ENCODE results near the gene MRTFA. TPM values are rescaled to one million over a fixed set of nuclear protein-coding genes. Genes with fewer than 3 reads are reported as not detected.
A peak's percentile ranks its signal among the peaks of the same experiment; 100 is the strongest.

MRTFA gene
- polyA plus RNA-seq, 4 donors = 19.6 to 32.0 (median 28.0) TPM

DNA sequence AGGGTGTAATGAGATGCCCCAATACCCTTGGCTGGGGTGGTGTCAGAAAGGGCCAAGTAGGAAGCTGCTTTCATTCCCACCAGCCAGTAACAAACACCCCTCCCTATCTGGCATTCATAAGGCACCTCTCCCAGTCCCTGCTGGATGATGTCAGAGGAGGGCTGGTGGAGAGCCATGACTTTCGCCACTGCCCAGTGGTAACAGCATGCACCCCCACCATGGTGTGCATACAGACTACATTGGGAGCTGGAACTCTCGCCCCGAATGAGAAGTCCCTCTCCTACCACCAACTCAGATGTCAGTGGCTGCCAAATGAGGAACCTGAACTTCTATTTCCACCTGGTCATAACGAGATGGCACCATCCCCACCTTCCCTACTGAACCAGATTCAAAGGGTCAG, 192.8 kb downstream of the MRTFA start:
- DNase-seq (ENCODE audit: low read depth in 4 of 4, low spot score in 2 of 4) = no peak

DNA sequence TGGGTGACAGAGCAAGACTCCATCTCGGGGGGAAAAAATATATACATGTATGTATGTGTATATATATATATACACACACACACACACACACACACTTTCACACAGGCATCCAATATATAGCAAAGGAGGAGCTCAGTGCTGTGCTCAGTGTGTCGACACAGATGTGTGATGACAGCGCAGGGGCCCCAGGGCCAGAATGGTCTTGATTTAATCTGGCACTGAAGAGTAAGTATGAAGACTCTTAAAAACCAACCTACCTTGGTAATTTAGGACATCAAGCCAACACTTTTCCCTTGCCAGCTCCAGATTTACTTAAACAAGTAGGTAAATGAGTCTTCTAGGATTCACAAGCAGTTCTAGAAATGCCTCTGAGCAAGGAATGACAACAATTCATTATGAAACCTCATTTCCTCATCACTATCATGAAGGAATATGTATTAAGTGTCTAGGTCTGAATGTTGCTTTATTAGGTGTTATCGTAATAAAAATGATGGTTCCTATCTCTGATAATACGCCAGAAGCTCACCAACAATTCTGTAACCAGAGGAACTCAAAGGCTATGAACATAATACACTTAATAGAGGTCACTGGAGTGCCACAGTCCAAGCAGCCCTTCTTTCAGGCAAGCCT, 194.6 kb downstream of the MRTFA start:
- DNase-seq (ENCODE audit: low read depth in 4 of 4, low spot score in 2 of 4) = no peak

DNA sequence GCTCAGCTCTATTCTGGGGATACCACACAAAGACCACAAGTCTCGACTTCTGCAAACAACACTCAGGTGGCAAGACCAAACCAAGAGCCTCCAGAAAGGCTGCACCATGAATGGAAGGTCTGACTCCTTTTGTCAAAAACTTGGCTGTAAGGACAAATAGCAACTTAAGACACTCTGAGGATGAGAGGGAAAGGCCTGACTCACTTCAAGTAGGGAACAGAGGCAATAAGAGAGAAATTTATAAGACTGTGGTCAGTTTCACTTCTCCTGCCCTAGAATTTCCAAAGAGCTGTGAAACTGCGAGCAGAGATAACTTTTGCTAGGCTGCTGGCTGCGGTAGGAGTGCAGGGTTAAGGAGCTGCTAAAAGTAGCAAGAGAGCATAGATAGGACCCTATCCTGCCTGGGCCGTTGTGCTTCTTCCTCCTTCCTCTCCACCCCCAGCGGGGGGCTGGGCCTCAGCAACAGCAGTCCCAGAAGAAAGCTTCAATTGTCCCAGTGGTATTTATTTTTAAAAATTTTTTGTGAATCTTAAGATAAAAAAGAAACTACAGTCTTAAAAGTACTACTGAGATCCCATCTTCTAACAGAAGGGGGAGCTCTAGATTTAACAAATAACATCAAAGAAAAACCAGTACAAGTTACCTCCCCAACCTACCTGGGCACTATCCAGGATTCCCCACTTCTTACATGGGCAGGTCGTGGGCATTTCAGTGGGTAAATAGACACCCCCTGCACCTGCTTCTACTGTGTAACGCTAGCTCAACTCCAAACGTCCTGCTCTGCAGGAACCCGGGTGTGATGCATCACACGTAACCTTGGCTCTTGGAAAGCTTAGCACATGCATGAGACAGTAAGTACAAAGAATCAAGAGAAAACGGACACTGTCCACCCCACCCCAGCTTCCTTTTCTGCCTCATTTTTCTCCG, 199.8 kb downstream of the MRTFA start:
- DNase-seq (ENCODE audit: low read depth in 4 of 4, low spot score in 2 of 4) = peak in 2 of 4 donors; percentile 48 to 62

DNA sequence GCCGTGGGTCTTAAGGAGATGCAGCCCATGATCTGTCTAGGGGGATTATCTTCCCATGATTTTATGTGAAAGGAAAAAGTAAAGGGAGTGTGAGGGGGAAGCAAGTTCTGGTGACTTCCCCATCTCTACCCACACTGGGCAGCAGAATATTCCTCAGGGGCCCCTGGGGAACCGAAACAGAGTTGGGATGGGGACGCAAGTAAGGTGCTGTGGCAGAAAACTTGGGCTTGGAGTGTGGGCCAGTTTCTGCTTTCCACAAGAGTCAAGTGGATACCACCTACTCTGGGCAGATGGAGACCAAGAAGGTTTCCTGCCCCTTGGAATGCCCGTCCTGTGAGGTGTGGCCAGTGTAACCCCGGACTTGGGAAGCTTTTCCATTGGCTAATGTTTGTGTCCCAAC, 201.8 kb downstream of the MRTFA start:
- DNase-seq (ENCODE audit: low read depth in 4 of 4, low spot score in 2 of 4) = no peak

DNA sequence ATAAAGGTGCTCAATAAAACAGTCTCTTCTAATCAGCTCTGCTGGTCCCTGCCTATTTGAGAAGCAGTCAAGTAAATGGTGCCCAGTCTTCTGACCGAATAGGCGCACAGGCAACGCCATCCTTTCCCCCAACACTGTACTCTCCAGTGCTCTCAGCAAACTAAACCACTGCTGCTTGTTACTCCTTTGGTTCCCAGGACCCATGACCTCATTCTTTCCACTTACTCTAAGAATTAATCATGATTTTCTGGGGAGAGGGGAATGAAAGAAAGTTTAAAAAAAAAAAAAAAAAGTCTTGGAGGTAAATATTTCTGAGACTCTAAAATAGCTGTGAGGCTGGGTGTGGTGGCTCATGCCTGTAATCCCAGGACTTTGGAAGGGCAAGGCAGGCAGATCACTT, 202.4 kb downstream of the MRTFA start:
- DNase-seq (ENCODE audit: low read depth in 4 of 4, low spot score in 2 of 4) = no peak

DNA sequence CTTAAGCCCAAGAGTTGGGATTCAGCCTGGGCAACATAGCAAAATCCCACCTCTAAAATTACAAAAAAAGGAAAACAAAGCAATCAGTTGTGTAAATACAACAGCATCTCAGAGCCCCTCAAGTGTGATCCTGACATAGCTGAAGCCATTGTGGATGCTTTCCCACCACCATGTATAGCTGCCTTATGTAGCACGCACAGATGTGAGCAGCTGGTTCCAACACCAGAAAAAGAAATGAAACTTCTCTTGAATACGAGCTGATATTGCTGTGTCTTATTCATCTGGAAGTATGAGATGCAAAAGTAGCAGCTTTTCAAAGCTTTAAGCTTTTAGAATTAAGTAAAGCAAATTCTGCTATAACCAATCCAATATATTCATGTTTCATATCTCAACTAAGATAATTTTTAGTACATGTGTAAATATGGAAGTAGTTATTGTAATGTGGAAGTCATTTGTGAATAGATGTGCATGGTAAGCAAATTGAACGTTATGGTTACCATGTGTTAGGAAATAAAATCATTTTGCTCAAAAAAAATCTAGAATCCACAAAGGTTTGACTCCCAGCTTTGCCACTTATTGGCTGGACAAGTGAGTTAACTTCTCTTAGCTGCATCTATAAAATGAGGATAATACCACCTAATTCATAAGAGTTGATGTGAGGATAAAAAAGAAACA, 203.0 kb downstream of the MRTFA start:
- DNase-seq (ENCODE audit: low read depth in 4 of 4, low spot score in 2 of 4) = no peak

DNA sequence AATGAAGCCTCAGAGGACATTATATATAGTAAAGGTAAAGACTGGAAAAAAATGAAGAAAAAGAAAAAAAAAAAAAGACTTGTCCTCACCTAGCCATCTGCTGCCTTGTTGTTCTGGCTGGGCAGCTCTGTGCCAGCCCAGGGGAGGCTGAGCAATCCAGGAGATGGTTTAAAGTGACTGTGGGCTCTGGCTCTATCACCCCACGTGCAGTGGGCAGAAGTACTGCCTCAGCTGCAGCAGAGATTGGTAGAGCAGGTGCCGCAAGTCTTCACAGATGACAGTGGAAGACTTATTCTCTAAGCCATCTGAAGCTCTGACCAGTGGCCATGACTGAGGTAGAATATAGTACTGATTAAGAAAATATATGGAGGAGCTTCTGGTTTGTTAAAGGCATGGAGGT, 203.9 kb downstream of the MRTFA start:
- no peak for DNase-seq (ENCODE audit: low read depth in 4 of 4, low spot score in 2 of 4)

DNA sequence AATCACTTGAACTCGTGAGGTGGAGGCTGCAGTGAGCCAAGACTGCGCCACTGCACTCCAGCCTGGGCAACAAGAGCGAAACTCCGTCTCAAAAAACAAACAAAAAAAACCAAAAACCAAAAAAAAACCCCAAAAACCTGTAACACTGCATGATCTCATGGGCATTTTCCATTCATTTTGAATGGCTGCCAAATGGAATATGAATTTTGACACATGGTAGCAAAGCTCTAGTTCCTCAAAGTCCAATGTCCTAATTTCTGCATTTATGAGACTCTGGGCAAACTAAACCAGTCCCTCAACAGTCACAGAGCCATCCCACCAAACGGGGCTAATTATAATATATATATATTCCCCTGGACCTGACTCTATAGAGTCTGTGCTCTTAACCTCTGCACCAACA, 204.4 kb downstream of the MRTFA start:
- DNase-seq (ENCODE audit: low read depth in 4 of 4, low spot score in 2 of 4) = no peak

DNA sequence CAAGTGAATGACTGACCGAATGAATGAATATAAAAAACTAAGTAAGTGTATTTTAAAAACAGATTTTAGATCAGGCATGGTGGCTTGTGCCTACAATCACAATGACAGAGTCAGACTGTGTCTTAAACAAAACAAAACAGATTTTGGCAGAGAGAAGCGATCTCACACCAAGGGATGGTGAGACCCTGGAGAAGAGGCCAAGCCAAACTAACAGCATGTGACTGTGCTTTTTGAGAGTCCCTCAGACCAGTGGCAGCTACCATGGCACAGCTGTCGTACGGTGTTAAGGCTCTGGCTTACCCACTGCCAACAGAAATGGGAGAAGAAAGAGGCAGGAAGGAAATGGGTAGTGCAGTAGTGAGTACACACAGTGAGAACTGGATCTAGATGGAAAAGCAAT, 205.5 kb downstream of the MRTFA start:
- DNase-seq (ENCODE audit: low read depth in 4 of 4, low spot score in 2 of 4) = no peak

DNA sequence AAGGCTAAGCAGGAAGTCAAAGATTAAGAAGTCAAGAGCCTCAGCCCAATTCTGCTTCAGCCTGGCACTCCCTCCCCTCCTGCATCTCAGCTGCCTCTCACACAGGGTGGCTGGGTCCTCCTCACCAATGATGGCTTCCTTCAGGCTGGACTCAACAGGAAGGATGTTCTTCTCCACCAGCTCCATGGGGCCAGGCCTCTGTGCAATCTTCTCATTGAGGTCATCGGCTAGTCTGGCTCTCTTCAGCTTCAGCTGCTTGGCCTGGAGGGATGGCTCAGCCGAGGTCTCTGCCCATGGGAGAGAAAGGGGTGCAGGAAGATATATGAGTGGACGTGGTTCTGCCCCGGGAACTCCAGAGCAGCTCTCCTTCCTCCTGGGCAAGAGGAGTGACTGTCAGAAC, 207.0 kb downstream of the MRTFA start:
- DNase-seq (ENCODE audit: low read depth in 4 of 4, low spot score in 2 of 4) = no peak

DNA sequence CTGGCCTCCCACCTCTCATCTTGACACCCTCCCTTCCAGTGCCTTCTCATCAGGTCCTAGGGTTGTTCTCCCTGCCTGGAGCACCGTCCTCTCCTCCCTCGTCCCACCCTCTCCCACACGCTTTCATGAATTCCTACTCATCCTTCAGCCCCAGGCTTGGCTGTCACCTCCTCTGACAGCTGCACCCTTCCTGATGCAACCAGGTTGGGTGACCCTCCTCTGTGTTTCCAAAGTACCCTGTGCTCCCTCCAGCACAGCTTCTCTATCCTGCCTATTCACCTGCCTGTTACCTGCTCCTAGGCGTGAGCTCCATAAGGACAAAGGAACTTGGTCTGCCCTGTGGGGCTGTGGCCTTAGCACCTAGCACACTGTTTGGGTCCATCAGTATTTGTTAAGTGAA, 207.7 kb downstream of the MRTFA start:
- no peak for DNase-seq (ENCODE audit: low read depth in 4 of 4, low spot score in 2 of 4)

DNA sequence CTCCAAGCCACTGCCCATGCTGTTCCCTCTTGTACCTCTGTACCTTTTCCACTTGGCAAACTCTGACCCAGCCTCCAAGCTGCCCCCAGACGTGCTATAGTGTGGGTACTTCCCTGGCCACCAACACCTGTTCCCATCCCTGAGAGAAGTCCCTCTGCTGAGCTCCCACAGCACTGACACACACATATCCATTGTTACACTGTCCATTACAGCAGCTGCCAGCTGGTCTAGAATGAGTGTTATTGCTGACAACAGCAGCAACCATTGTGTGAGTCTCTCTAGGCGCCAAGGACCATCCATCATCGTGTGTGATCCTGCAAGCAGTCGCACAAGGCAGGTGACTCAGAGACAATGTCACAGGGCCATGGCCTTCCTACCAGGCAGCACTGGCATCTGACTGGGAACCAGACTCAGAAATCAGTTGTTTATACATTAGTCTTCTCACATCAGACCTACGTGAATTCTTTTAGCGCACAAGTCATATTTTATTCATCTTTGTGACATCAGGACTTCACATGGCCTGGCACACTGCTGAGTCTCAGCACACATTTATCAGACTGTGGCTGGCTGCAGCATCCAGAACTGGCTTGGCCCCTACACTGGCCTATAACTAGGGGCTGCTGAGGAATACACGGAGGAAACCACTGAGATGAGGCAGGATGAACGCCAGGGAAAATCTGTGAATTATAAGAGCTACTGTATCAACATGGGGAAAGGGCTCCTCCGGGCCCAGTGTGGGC, 209.8 kb downstream of the MRTFA start:
- DNase-seq (ENCODE audit: low read depth in 4 of 4, low spot score in 2 of 4) = no peak

DNA sequence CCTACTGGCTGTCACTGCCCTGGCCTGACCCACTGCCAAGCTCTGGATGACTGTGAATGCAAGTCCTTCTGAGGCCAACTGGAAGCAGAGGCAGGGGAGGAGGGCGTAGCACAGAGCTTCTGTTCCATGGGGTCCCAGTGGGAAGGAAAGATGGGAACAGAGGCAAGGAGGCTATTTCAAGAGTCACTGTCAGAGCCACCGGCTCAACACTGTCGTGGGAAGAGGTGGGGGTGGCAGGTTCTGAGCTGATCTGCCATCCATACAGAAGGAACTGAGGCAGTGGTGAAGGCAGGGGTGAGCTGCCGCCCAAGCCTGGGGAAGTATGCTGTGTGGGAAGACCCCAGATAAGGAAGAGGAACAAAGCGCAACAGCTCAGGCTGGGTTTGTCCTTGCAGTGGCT, 211.4 kb downstream of the MRTFA start:
- no peak for DNase-seq (ENCODE audit: low read depth in 4 of 4, low spot score in 2 of 4)

DNA sequence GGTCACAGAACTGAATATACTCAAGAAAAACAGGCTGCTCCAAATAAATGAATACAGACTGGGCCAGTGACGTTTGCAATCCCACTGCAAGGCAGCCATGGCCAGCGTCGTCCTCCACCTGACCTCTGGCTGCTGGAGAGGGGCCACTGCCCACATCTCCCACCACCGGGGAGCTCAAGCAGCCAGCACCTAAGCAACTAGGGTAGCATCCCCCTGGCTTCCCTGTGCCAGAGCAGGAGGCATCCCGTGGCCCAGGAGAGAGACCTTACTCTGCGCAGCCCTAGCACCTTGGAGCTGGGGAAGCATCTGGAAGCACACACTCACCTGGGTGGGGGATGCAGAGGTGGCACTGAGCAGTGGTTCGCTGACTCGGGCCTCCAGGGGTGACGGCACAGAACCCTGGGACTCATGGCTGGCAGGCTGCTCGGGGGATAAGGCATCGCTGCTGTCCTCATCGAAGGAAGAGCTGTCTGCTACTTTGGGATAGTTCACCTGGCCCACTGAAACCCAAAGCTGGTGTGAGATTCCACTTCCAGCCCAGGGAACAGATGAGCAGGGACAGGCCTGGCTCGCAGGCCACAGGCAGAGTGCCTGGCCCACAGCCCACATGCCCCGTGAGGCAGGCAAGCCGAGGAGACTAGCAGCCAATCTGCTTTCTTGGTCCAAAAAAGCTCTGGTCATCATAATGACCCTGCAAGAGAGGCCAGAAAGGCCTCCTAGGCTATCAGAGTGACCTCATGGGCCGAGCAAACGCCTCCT, 212.5 kb downstream of the MRTFA start:
- no peak for DNase-seq (ENCODE audit: low read depth in 4 of 4, low spot score in 2 of 4)

DNA sequence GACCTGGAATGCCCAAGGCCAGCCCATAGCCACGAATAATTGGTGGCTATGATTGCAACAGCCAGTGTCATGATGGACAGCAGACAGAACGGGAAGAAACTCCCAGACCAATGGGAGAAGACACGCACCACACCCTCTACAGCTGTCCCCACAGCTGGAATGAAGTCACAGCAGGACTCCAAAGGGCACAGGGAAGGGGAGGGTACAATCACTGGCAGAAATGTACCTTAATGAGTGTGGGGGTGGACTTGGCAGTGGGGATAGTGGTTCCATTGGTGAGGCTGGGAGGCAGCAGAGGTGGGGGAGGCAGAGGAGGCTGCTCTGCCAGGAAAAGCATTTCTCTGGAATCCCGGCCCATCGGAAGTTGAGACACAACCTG, 213.2 kb downstream of the MRTFA start:
- DNase-seq (ENCODE audit: low read depth in 4 of 4, low spot score in 2 of 4) = no peak

DNA sequence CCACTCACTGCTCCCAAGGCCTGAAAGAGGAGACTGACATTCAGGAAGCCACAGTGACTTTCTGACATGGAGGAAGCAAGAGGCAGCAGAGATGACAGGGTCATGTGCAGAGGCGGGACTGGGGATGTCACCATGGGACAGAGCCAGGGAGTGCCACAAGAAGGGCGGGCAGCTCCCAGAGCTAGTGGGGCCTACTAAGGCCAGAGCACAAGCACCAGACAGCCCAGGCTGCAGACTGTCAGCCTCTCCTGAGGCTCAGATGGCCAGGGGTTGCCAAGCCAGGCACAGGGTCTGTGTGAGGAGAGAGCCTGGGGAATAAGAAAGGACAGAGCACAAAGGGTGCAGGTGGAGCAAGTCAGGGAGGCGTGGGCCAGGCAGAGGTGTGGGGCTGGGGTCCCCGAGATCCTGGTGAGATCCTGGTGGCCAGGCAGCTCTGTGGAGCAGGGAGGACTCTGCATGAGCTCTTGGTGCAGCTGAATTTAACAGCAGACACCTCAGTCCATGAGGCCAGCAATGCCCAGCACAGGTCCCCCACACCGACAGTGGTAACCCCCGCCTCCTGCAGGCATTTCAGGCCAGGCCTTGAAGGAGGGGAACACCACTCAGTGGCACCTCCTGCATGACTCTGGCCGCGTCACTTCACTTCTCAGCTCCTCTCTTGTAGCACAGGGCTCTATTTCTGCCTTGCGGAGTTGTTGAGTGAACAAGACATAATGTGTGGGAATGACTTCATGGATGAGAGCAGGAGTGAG, 213.8 kb downstream of the MRTFA start:
- no peak for DNase-seq (ENCODE audit: low read depth in 4 of 4, low spot score in 2 of 4)

DNA sequence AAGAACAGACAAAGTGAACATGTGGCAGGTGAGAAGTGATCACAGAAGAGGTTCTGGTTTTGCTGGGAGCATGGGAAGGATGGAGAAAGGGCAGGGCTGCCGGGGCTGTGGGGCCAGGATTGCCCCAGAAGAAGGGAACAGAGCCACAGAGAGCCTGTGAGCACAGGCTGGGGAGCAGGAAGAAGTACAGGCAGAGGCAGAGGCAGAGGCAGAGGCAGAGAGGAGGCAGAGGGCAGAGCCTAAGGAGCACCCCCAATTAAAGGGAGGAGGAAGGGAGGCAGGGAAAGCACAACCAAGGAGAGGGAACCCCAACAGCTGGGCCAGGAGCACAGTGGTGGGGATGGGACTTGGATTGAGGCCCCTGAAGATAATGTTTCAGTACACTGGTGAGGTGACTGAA, 214.6 kb downstream of the MRTFA start:
- DNase-seq (ENCODE audit: low read depth in 4 of 4, low spot score in 2 of 4) = no peak

DNA sequence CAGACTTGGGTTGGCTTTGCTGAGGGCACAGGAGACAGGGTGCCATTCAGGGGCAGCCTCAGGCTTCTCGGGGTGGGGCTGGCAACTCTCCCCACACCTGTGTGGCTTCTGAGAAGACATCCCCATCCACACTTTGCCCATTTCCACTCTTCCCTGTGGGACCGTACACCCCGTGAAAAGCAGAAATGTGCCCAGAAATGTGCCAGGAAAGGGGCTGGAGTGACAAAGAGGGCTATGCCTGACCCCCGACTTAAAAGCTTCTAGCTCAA, 215.5 kb downstream of the MRTFA start:
- DNase-seq (ENCODE audit: low read depth in 4 of 4, low spot score in 2 of 4) = no peak

DNA sequence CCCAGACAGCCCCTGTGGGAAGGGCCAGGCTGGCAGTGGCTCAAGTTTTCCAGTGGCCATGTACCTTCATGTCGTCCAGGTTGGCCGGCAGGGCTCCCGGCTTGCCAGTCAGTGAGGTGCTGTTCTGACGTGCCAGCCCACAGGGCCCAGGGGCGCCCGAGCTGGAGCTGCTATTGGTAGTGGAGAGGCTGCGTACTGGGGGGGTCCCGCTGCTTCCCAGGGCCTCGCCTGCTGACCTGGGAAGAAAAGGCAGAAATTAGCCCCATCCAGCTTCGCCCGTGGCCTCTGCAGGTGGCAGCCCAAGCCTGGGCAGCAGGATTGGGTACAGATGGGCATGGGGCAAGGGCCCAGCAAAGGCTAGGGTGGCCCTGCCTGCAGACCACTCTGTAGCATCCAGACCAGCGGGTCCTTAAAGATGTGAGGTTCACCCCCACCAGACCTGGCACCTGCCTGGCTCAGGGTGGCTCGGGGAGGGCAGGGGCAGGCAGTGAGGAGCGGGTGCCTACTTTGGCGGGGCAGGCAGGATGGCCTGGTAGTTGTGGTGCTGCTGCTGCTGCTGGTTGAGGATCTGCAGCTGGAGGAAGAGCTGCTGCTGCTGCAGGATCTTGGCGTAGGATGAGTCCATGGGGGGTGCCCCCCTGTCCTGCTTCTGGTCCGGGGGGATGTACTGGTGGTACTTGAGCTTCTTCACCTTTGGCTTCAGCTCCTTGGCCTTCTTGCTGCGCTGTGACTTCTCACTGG, 216.0 kb downstream of the MRTFA start:
- DNase-seq (ENCODE audit: low read depth in 4 of 4, low spot score in 2 of 4) = no peak

Data from left renal cortex interstitium (tissue), 4 donors.